PC-3 (cell line): ENCODE measurements around the gene KCNQ1. TPM values are rescaled to one million over a fixed set of nuclear protein-coding genes. Genes with fewer than 3 reads are reported as not detected.

ENCODE experiments used
- ATAC-seq: fragments of 200-7000 bp; cut with Tn5 transposase; 2 replicates; pipeline ENCODE4 v1.9.1; 2020; ENCODE audit warnings: mild to moderate bottlenecking, moderate library complexity
- BruUV-seq: library from RNA; stranded (reverse); fragments of 400-500 nt; replicated peaks from 2 replicates; lab custom pipeline; 2021; lab: Mats Ljungman, UMichigan
- CTCF ChIA-PET: fragments of 300-600 bp; sonication (Branson Sonifier 250); formaldehyde crosslinking; loops from one replicate; lab custom pipeline; 2022; ENCODE audit warnings: antibody characterized with exemption; lab: Charles Lee
- POLR2A ChIA-PET: fragments of 300-600 bp; sonication (Branson Sonifier 250); formaldehyde crosslinking; loops from one replicate; lab custom pipeline; 2022; ENCODE audit warnings: antibody characterized with exemption; ENCODE audit not compliant: unreplicated experiment; lab: Charles Lee
- DNase-seq: peaks from one replicate; pipeline ENCODE4 v3.0.0-alpha.2; 2015
- H2AFZ ChIP-seq: fragments of 300-600 bp; sonication (generic); 2 replicates; pipeline ENCODE4 v1.6.0; 2016; ENCODE audit warnings: antibody characterized with exemption, low read length
- H3F3A ChIP-seq: fragments of 300-600 bp; sonication (generic); one replicate; pipeline ENCODE4 v1.6.0; 2017; ENCODE audit warnings: antibody characterized with exemption, low read length, control low read depth, mild to moderate bottlenecking; ENCODE audit not compliant: unreplicated experiment
- H3K27ac ChIP-seq: fragments of 300-600 bp; sonication (generic); 2 replicates; pipeline ENCODE4 v1.5.1; 2016; ENCODE audit warnings: mild to moderate bottlenecking, low read length
- H3K27me3 ChIP-seq: fragments of 300-600 bp; sonication (generic); 2 replicates; pipeline ENCODE4 v1.6.1; 2016; ENCODE audit warnings: low read length, mixed read lengths
- H3K36me3 ChIP-seq: fragments of 300-600 bp; sonication (generic); 2 replicates; pipeline ENCODE4 v1.6.1; 2016; ENCODE audit warnings: low read depth, mixed run types, low read length, mixed read lengths
- H3K4me1 ChIP-seq: fragments of 300-600 bp; sonication (generic); 2 replicates; pipeline ENCODE4 v1.5.1; 2016; ENCODE audit warnings: low read length; ENCODE audit not compliant: insufficient read depth
- H3K4me2 ChIP-seq: fragments of 300-600 bp; sonication (generic); 2 replicates; pipeline ENCODE4 v1.6.0; 2016; ENCODE audit warnings: low read length
- H3K4me3 ChIP-seq: fragments of 300-600 bp; sonication (generic); 2 replicates; pipeline ENCODE4 v1.5.1; 2016; ENCODE audit warnings: mild to moderate bottlenecking, low read length, mixed read lengths
- H3K79me2 ChIP-seq: fragments of 300-600 bp; sonication (generic); 2 replicates; pipeline ENCODE4 v1.6.1; 2017; ENCODE audit warnings: low read length, mixed read lengths
- H3K9ac ChIP-seq: fragments of 300-600 bp; sonication (generic); 2 replicates; pipeline ENCODE4 v1.6.0; 2016; ENCODE audit warnings: mild to moderate bottlenecking, low read length
- H3K9me2 ChIP-seq: fragments of 300-600 bp; sonication (generic); replicated peaks from 2 replicates; pipeline ENCODE4 v1.6.1; 2016; ENCODE audit warnings: mixed run types, low read length, mixed read lengths
- H3K9me3 ChIP-seq: fragments of 300-600 bp; sonication (generic); 2 replicates; pipeline ENCODE4 v1.6.1; 2016; ENCODE audit warnings: low read length, mixed read lengths
- H4K20me1 ChIP-seq: fragments of 300-600 bp; sonication (generic); 2 replicates; pipeline ENCODE4 v1.6.1; 2016; ENCODE audit warnings: low read length, mixed read lengths
- CTCF ChIP-seq: fragments of 300-600 bp; sonication (generic); conservative IDR thresholded peaks from 2 replicates; pipeline ENCODE4 v1.5.1; 2017; ENCODE audit warnings: antibody characterized with exemption, low read depth, mild to moderate bottlenecking, low read length
- EZH2 ChIP-seq: fragments of 300-600 bp; sonication (generic); IDR thresholded peaks from one replicate; pipeline ENCODE4 v1.6.1; 2017; ENCODE audit warnings: antibody characterized with exemption, mild to moderate bottlenecking, low read length; ENCODE audit not compliant: unreplicated experiment
- EZH2phosphoT487 ChIP-seq: fragments of 300-600 bp; sonication (generic); IDR thresholded peaks from 2 replicates; pipeline ENCODE4 v1.6.1; 2018; ENCODE audit warnings: mild to moderate bottlenecking, antibody characterized with exemption, low read length, borderline replicate concordance
- intact Hi-C: fragments of 100-400 bp; cut with micrococcal nuclease; formaldehyde crosslinking; loops from 2 replicates; pipeline ENCODE4 v1.9.0; 2023
- total RNA-seq: library from RNA; depleted of rRNA; stranded (reverse); fragments of >200 nt; gene quantifications from 2 replicates; pipeline ENCODE4 v1.2.3, GENCODE V29; 2014

KCNQ1 gene
- total RNA-seq, 1 experiment from 2014 or later, result 0.40 TPM

GRCh38 chr11:2759228-2760195, 314.7 kb downstream of the KCNQ1 start:
- no peaks in the 10 kb centered on the region for H3K9me3 ChIP-seq
- no peaks in the 10 kb centered on the region for H3K4me1 ChIP-seq
- ChIA-PET POLR2A (interaction anchor here (0.6 kb wide), 2 partner anchors 77 to 170 kb away, joined by 3 to 5 read pairs; partner anchors contain the start of gene PHLDA2), CTCF (no interaction called here)
- no peaks in the 10 kb centered on the region for H3K9me2 ChIP-seq
- no peak for ATAC-seq
- no TSS peak for BruUV-seq
- no peaks in the 10 kb centered on the region for H3K27me3 ChIP-seq
- no peak overlapping the region for H2AFZ ChIP-seq
- no peaks in the 10 kb centered on the region for H3F3A ChIP-seq
- intact Hi-C loops, result no loop called here
- no peaks in the 10 kb centered on the region for H3K36me3 ChIP-seq
- H3K9ac ChIP-seq, result no peak overlapping the region
- no peaks in the 10 kb centered on the region for H4K20me1 ChIP-seq
- DNase-seq, result no peak
- TF ChIP-seq EZH2phosphoT487, result no peak
- no peak for TF ChIP-seq EZH2
- TF ChIP-seq CTCF, result no peak
- H3K27ac ChIP-seq, result no peak overlapping the region
- H3K4me2 ChIP-seq, result no peak overlapping the region
- no peak overlapping the region for H3K4me3 ChIP-seq
- no peaks in the 10 kb centered on the region for H3K79me2 ChIP-seq

DNA sequence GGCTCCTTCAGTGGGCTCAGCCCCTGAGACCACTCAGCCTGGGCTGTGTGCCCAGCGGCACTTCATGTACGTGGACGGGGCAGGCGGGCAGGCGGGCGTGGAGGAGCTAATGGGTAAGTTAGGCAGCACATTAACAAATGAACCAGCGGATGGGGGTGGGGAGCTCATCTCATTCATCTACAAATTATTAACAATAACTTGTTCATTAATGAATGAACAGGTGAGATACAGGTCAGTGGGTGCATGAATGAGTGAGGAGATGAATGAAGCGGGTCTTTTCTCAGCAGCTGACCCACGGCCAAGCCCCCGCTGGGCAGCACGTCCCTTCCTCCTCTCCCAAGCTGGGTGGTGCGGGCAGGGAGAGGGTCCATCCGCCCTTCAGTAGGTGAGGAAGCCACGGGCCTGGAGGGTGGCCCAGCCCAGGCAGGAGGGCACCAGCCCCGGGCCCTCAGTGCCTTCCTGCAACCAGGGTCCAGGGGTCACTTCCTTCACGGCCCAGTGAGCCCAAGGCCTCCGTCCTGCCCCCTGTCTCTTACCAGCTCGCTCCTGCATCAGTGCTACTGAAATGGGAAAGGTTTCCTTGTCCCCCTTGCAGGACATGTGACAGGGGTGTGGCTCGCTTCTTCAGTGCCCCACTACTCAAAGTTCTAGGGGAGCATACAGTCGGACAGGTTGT, 315.5 kb downstream of the KCNQ1 start:
- H3F3A ChIP-seq, result no peaks in the 10 kb centered on the region
- no peak overlapping the region for H3K4me2 ChIP-seq
- ChIA-PET CTCF (no interaction called here), POLR2A (interaction anchor here (0.6 kb wide), 1 partner anchor 78 kb away, joined by 5 read pairs; no protein-coding TSS in a partner anchor)
- no peak overlapping the region for H3K27ac ChIP-seq
- DNase-seq (no peak), ATAC-seq (no peak)
- H3K79me2 ChIP-seq, result no peaks in the 10 kb centered on the region
- H3K27me3 ChIP-seq, result no peaks in the 10 kb centered on the region
- no peaks in the 10 kb centered on the region for H3K36me3 ChIP-seq
- no peaks in the 10 kb centered on the region for H3K4me1 ChIP-seq
- no peak overlapping the region for H3K9ac ChIP-seq
- intact Hi-C loops, result no loop called here
- H2AFZ ChIP-seq, result no peak overlapping the region
- H3K9me2 ChIP-seq, result no peaks in the 10 kb centered on the region
- TF ChIP-seq EZH2phosphoT487 (no peak), EZH2 (no peak), CTCF (no peak)
- H3K9me3 ChIP-seq, result no peaks in the 10 kb centered on the region
- H4K20me1 ChIP-seq, result no peaks in the 10 kb centered on the region
- no TSS peak for BruUV-seq
- no peak overlapping the region for H3K4me3 ChIP-seq
